ENCODE measurements around the gene PTPN21. TPM values are rescaled to one million over a fixed set of nuclear protein-coding genes. Genes with fewer than 3 reads are reported as not detected.

PTPN21 gene
- total RNA-seq, 2 donors from 2014 or later: 22.4 to 24.3 TPM

- H3K27me3 ChIP-seq: no peaks in the 10 kb centered on the region
These were observed 1.9 kb downstream of the PTPN21 start for GRCh38 chr14:88552876-88553275.

GRCh38 chr14:88551980-88552431, 2.8 kb downstream of the PTPN21 start:
- H3K9me3 ChIP-seq: no peaks in the 10 kb centered on the region
- H3K27me3 ChIP-seq: no peaks in the 10 kb centered on the region
- no peak for TF ChIP-seq CTCF (IDR thresholded peaks at IDR 0.05)
- H3K27ac ChIP-seq: peak overlapping the region; percentile 84 to 95
- peak overlapping the region; percentile 55 to 71 for H3K4me3 ChIP-seq
- H3K36me3 ChIP-seq: peaks cover 14% of the 10 kb centered on the region
- peaks cover 0 to 61% of the 10 kb centered on the region in 2 donors for H3K4me1 ChIP-seq
- DNase-seq (ENCODE audit: low spot score): no peak

More at GRCh38 chr14:88552876-88553275, 1.9 kb downstream of the PTPN21 start:
- H3K4me3 ChIP-seq: no peak overlapping the region
- no peaks in the 10 kb centered on the region for H3K9me3 ChIP-seq
- peak overlapping the region in 1 of 2 donors; percentile 95 for H3K27ac ChIP-seq
- TF ChIP-seq CTCF (IDR thresholded peaks at IDR 0.05): no peak
- no peak for DNase-seq (ENCODE audit: low spot score)
- H3K4me1 ChIP-seq: peaks cover 0 to 61% of the 10 kb centered on the region in 2 donors
- H3K36me3 ChIP-seq: peaks cover 14% of the 10 kb centered on the region

- TF ChIP-seq CTCF (IDR thresholded peaks at IDR 0.05): peak in 1 of 2 donors; percentile 71
- Histone ChIP-seq H3K36me3 (peaks cover 20% of the 10 kb centered on the region), H3K27me3 (no peaks in the 10 kb centered on the region), H3K27ac (peak overlapping the region; percentile 84 to 95), H3K4me1 (peaks cover 0 to 63% of the 10 kb centered on the region in 2 donors), H3K9me3 (no peaks in the 10 kb centered on the region), H3K4me3 (peak overlapping the region; percentile 55 to 71)
- DNase-seq (ENCODE audit: low spot score): peak; percentile 85
These were observed 3.5 kb downstream of the PTPN21 start for GRCh38 chr14:88551094-88551870.

- H3K4me3 ChIP-seq: no peak overlapping the region
These were observed 4.7 kb downstream of the PTPN21 start for GRCh38 chr14:88550078-88550477.

GRCh38 chr14:88547386-88547780, 7.4 kb downstream of the PTPN21 start:
- Histone ChIP-seq H3K27ac (no peak overlapping the region), H3K27me3 (no peaks in the 10 kb centered on the region), H3K4me3 (no peak overlapping the region), H3K4me1 (peaks cover 0 to 44% of the 10 kb centered on the region in 2 donors), H3K9me3 (no peaks in the 10 kb centered on the region), H3K36me3 (peaks cover 38% of the 10 kb centered on the region)
- no peak for TF ChIP-seq CTCF (IDR thresholded peaks at IDR 0.05)
- no peak for DNase-seq (ENCODE audit: low spot score)

More at GRCh38 chr14:88550078-88550477, 4.7 kb downstream of the PTPN21 start:
- Histone ChIP-seq H3K4me1 (peaks cover 0 to 52% of the 10 kb centered on the region in 2 donors), H3K9me3 (no peaks in the 10 kb centered on the region), H3K27me3 (no peaks in the 10 kb centered on the region), H3K36me3 (peaks cover 31% of the 10 kb centered on the region), H3K27ac (no peak overlapping the region)
- no peak for TF ChIP-seq CTCF (IDR thresholded peaks at IDR 0.05)
- no peak for DNase-seq (ENCODE audit: low spot score)
